ENCODE measurements around the gene EPS8.

The EPS8 gene

DNA sequence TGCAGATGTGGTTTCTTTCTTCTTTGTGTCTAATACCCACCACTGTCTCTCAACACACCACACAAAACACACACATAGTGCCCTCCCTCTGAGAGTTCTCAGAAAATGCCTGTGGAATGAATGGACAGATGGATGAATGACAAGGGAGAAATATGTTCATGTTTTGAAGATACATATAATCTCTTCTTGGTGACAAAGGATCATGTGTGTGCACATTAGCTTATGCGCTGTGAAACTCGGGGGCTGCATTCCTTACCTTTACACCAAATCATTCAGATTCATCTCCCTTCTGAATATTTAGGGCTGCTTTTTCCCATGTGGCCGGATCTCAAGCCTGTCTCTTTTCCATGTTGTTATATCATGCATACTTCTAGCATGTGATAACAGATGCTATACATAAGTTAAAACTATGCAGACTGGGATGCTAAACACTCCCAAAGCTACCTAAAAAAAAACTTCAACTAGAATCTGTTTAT, 111.4 kb downstream of the EPS8 start:
- TF ChIP-seq, protein P1, sequence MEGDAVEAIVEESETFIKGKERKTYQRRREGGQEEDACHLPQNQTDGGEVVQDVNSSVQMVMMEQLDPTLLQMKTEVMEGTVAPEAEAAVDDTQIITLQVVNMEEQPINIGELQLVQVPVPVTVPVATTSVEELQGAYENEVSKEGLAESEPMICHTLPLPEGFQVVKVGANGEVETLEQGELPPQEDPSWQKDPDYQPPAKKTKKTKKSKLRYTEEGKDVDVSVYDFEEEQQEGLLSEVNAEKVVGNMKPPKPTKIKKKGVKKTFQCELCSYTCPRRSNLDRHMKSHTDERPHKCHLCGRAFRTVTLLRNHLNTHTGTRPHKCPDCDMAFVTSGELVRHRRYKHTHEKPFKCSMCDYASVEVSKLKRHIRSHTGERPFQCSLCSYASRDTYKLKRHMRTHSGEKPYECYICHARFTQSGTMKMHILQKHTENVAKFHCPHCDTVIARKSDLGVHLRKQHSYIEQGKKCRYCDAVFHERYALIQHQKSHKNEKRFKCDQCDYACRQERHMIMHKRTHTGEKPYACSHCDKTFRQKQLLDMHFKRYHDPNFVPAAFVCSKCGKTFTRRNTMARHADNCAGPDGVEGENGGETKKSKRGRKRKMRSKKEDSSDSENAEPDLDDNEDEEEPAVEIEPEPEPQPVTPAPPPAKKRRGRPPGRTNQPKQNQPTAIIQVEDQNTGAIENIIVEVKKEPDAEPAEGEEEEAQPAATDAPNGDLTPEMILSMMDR (IDR thresholded peaks at IDR 0.05; ENCODE audit: insufficient read depth, low read length, poor library complexity, severe bottlenecking): no peak
- no peak for DNase-seq (ENCODE audit: extremely low read depth, insufficient read length)
- Histone ChIP-seq H3K36me3 (ENCODE audit: control insufficient read depth, insufficient read depth, low read length) (no peaks in the 10 kb centered on the region), H3K27me3 (replicated peaks; ENCODE audit: control insufficient read depth, insufficient read depth, low read length) (no peaks in the 10 kb centered on the region), H3K4me3 (replicated peaks; ENCODE audit: low read depth, low read length) (no peak overlapping the region)

DNA sequence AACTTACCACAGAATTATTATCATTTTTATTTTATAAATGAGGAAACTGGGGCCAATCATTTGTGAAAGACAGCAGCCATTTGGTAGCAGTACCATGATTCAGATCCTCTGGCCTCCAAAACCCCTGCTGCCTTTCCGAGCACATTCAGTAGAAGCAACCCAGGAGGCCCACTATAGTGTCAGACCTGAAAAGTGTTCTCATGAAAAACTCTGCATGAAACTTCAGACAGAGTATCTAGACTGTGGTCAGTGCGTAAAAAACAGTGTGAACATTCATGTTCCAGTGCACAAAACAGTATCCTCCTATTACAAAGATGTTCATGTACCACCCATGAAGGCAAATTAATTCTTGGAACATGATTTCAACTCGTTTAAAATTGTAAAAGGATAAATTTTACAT, 112.0 kb downstream of the EPS8 start:
- TF ChIP-seq, protein P1 (IDR thresholded peaks at IDR 0.05; ENCODE audit: insufficient read depth, low read length, poor library complexity, severe bottlenecking): no peak
- no peak overlapping the region for H3K4me3 ChIP-seq (replicated peaks; ENCODE audit: low read depth, low read length)

DNA sequence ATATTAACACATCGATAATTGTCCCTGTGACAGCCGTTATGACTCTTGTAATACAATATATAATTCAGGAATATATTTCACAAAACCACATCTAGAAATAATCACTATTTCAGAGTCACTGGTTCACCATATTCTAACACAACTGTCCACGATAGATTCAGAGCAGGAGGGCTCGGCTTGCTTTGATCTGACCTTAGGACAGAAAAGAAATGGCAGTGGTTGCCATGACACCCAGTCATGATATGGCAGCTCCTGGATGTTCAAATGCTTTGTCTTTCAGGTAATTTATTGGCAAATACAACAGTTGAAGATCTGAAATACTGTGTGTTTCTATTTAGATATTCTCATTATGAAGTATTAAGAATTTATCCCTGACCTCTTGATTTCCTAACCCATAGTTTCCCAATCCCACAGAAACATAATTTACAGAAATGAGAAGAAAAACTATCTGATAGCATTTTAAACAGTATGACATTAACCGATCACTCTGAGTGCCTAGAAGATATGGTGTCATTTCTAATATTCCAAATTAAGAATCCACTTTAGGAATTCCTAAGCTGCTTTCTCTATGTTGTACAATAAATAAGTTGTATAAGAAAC, 116.4 kb downstream of the EPS8 start:
- DNase-seq (ENCODE audit: extremely low read depth, insufficient read length): no peak
- no peaks in the 10 kb centered on the region for H3K27me3 ChIP-seq (replicated peaks; ENCODE audit: control insufficient read depth, insufficient read depth, low read length)
- H3K4me3 ChIP-seq (replicated peaks; ENCODE audit: low read depth, low read length): no peak overlapping the region
- TF ChIP-seq, protein P1 (IDR thresholded peaks at IDR 0.05; ENCODE audit: insufficient read depth, low read length, poor library complexity, severe bottlenecking): no peak
- no peaks in the 10 kb centered on the region for H3K36me3 ChIP-seq (ENCODE audit: control insufficient read depth, insufficient read depth, low read length)

More for the DNA sequence above, 112.0 kb downstream of the EPS8 start:
- H3K36me3 ChIP-seq (ENCODE audit: control insufficient read depth, insufficient read depth, low read length): no peaks in the 10 kb centered on the region
- no peak for DNase-seq (ENCODE audit: extremely low read depth, insufficient read length)
- H3K27me3 ChIP-seq (replicated peaks; ENCODE audit: control insufficient read depth, insufficient read depth, low read length): no peaks in the 10 kb centered on the region

DNA sequence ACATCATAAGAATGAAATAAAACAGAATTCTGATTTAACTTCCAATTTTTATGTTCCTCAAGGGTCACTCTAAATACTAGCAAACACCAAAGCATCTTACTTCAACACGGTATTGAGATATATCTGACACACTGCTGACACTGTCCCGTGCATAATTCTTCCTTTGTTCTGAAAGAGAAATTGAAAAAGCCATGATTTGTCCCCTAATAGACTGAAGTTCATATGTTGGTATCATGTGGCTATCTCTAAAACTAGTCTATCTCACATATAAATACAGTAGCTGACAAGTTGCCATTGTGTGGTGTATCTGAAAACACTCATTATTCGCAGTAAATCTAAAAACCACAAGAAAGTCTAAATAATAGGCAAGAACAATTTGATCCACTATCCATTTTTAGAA, 118.4 kb downstream of the EPS8 start:
- no peak for DNase-seq (ENCODE audit: extremely low read depth, insufficient read length)
- Histone ChIP-seq H3K4me3 (replicated peaks; ENCODE audit: low read depth, low read length) (no peak overlapping the region), H3K36me3 (ENCODE audit: control insufficient read depth, insufficient read depth, low read length) (no peaks in the 10 kb centered on the region), H3K27me3 (replicated peaks; ENCODE audit: control insufficient read depth, insufficient read depth, low read length) (no peaks in the 10 kb centered on the region)
- TF ChIP-seq, protein P1 (IDR thresholded peaks at IDR 0.05; ENCODE audit: insufficient read depth, low read length, poor library complexity, severe bottlenecking): no peak

DNA sequence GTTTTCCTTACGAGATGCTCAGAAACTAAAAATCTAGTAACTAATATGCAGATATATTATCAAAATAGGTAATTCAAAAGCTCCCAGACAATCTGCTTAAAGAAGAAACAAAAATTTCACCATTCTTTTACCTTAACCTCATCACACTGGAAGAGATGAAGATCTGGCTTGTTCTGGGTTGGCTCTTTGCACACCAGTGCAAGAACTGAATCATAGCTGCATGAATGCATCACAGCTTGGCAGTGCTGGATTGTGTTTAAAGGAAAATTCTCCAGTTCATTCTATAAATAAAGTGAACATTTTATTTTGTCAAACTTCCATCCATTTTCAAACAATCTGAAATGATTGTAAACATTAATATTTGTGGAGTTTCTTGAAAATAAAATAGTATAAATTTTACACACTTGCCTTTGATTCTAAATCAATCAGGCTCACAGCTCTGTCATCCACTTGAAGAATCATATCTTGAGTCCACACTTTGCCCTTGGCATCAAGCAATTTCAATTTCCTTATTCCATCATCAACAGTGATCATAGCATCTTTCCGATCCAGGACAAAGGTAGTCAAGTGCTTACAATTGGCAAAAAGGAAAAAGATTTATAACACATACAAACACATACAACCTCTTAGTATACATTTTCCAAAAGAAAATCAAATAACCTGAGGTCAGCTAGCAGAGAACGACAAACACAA, 119.8 kb downstream of the EPS8 start:
- TF ChIP-seq, protein P1 (IDR thresholded peaks at IDR 0.05; ENCODE audit: insufficient read depth, low read length, poor library complexity, severe bottlenecking): no peak
- Histone ChIP-seq H3K4me3 (replicated peaks; ENCODE audit: low read depth, low read length) (no peak overlapping the region), H3K36me3 (ENCODE audit: control insufficient read depth, insufficient read depth, low read length) (no peaks in the 10 kb centered on the region), H3K27me3 (replicated peaks; ENCODE audit: control insufficient read depth, insufficient read depth, low read length) (no peaks in the 10 kb centered on the region)
- no peak for DNase-seq (ENCODE audit: extremely low read depth, insufficient read length)
